Sigmoid colon (tissue), 4 donors: Measurements from ENCODE around the gene FABP7.

Experiments
- CTCF ChIP-seq, 4 experiments: fragments of 450-650 bp in 3 of 4; fragments of 200-600 bp in 1 of 4; IDR thresholded peaks; one replicate each; pipeline ENCODE4 v1.5.1; 2016 to 2019; ENCODE audit warnings: antibody characterized with exemption in 4 of 4, mild to moderate bottlenecking in 3 of 4, moderate library complexity in 2 of 4
- POLR2AphosphoS5 ChIP-seq, 4 donors: sonication (generic); formaldehyde crosslinking; IDR thresholded peaks; one replicate each; pipeline ENCODE4 v1.6.1; 2017; ENCODE audit warnings: antibody characterized with exemption in 4 of 4

GRCh38 chr6:122766256-122766655 lies 13.3 kb upstream of the FABP7 start:
- TF ChIP-seq CTCF (IDR thresholded peaks at IDR 0.05) (no peak), POLR2AphosphoS5 (IDR thresholded peaks at IDR 0.05) (no peak)
